A549 (cell line): ENCODE data around the gene LRRC63. TPM values are rescaled to one million over a fixed set of nuclear protein-coding genes. Genes with fewer than 3 reads are reported as not detected.

Experiments
- ATAC-seq, 2 experiments: fragments of 200-7000 bp in 1 of 2; fragments of >200 bp in 1 of 2; cut with Nextera tagmentation in 1 of 2; cut with Tn5 transposase in 1 of 2; 3 replicates each; pipeline versions ENCODE4 v1.8.0 to v1.9.1; 2018 to 2020; ENCODE audit warnings: mild to moderate bottlenecking in 1 of 2, moderate library complexity in 1 of 2
- CTCF ChIA-PET: fragments of 300-600 bp; sonication (Branson Sonifier 250); formaldehyde crosslinking; extraction: SDS; loops from one replicate; lab custom pipeline; 2021; ENCODE audit warnings: antibody characterized with exemption, inconsistent platforms; lab: Yijun Ruan, JAX
- POLR2A ChIA-PET: fragments of 350-600 bp; formaldehyde crosslinking; extraction: SDS; loops from one replicate; lab custom pipeline; 2021; ENCODE audit warnings: antibody characterized with exemption, inconsistent platforms; lab: Yijun Ruan, JAX
- DNase-seq, 2 experiments: peaks; one replicate each; pipeline versions ENCODE4 v3.0.0 to v3.0.0-alpha.2; 2011 to 2016; ENCODE audit warnings: low read depth in 1 of 2, low spot score in 1 of 2
- FAIRE-seq: peaks from 2 replicates; lab custom pipeline; 2011; peaks lifted over from hg19 to GRCh38; lab: Jason Lieb, UNC
- H3K27ac ChIP-seq, 2 experiments: fragments of >200 bp; sonication (Bioruptor Twin); formaldehyde crosslinking; 3 replicates each; pipeline ENCODE4 v1.5.1; 2016 to 2017
- H3K4me1 ChIP-seq: fragments of >200 bp; sonication (Bioruptor Twin); formaldehyde crosslinking; 3 replicates; pipeline ENCODE4 v1.6.1; 2016
- H3K4me2 ChIP-seq: fragments of >200 bp; sonication (Bioruptor Twin); formaldehyde crosslinking; 3 replicates; pipeline ENCODE4 v1.6.1; 2016
- H3K4me3 ChIP-seq: fragments of >200 bp; sonication (Bioruptor Twin); formaldehyde crosslinking; 3 replicates; pipeline ENCODE4 v1.5.1; 2016
- H3K9me3 ChIP-seq: fragments of >200 bp; sonication (Bioruptor Twin); formaldehyde crosslinking; 3 replicates; pipeline ENCODE4 v1.6.1; 2016
- BHLHE40 ChIP-seq: IDR thresholded peaks from 2 replicates; pipeline ENCODE4 v1.6.1; 2012; ENCODE audit warnings: low read depth, low read length, inconsistent platforms
- EHMT2 ChIP-seq: fragments of 200-600 bp; sonication (generic); IDR thresholded peaks from 2 replicates; pipeline ENCODE4 v1.6.1; 2016; ENCODE audit warnings: antibody characterized with exemption, low read depth, mild to moderate bottlenecking, moderate library complexity
- ESRRA ChIP-seq: fragments of 150-350 bp; IDR thresholded peaks from 2 replicates; pipeline ENCODE4 v1.6.1; 2014; ENCODE audit warnings: mild to moderate bottlenecking, low read length, borderline replicate concordance
- GATA3 ChIP-seq: IDR thresholded peaks from 2 replicates; pipeline ENCODE4 v1.6.1; 2012; ENCODE audit warnings: borderline replicate concordance
- HDAC2 ChIP-seq: fragments of 200-600 bp; sonication (generic); IDR thresholded peaks from 2 replicates; pipeline ENCODE4 v1.6.1; 2016
- HEYL ChIP-seq: fragments of 250-450 bp; sonication (Bioruptor Pico); IDR thresholded peaks from 2 replicates; pipeline ENCODE4 v1.8.0; 2021; ENCODE audit warnings: mild to moderate bottlenecking, moderate library complexity
- JUN ChIP-seq, 2 experiments: fragments of >200 bp; sonication (Bioruptor Twin); formaldehyde crosslinking; IDR thresholded peaks; 2 replicates in 1 of 2; 3 replicates in 1 of 2; pipeline ENCODE4 v1.6.1; 2016 to 2017
- KDM1A ChIP-seq: fragments of 200-600 bp; sonication (generic); IDR thresholded peaks from 2 replicates; pipeline ENCODE4 v1.6.1; 2016; ENCODE audit warnings: low read depth, mild to moderate bottlenecking
- MAZ ChIP-seq: fragments of 150-350 bp; IDR thresholded peaks from 2 replicates; pipeline ENCODE4 v1.6.1; 2014; ENCODE audit warnings: antibody characterized with exemption, low read depth, low read length, borderline replicate concordance
- NR3C1 ChIP-seq: fragments of >200 bp; sonication (Bioruptor Twin); formaldehyde crosslinking; IDR thresholded peaks from 3 replicates; pipeline ENCODE4 v1.6.1; 2017
- PHF8 ChIP-seq: fragments of 200-600 bp; sonication (generic); IDR thresholded peaks from 2 replicates; pipeline ENCODE4 v1.6.1; 2016; ENCODE audit warnings: low read depth, mild to moderate bottlenecking, antibody characterized with exemption, moderate library complexity, borderline replicate concordance
- POLR2AphosphoS2 ChIP-seq: conservative IDR thresholded peaks from 2 replicates; pipeline ENCODE4 v1.6.1; 2012; ENCODE audit warnings: low read length, improper control_type of control experiment, inconsistent platforms
- RAD21 ChIP-seq, 2 experiments: fragments of >200 bp in 1 of 2; sonication (Bioruptor Twin) in 1 of 2; formaldehyde crosslinking in 1 of 2; IDR thresholded peaks in 1 of 2; conservative IDR thresholded peaks in 1 of 2; 2 replicates in 1 of 2; 3 replicates in 1 of 2; pipeline ENCODE4 v1.6.1; 2012 to 2018; ENCODE audit warnings: inconsistent platforms in 1 of 2
- RFX5 ChIP-seq: fragments of 450-650 bp; IDR thresholded peaks from 2 replicates; pipeline ENCODE4 v1.7.1; 2014; ENCODE audit warnings: antibody characterized with exemption, mild to moderate bottlenecking, moderate library complexity
- TFCP2L1 ChIP-seq: fragments of 250-450 bp; sonication (Bioruptor Pico); IDR thresholded peaks from 2 replicates; pipeline ENCODE4 v1.5.0; 2021; ENCODE audit warnings: mild to moderate bottlenecking
- TP53 ChIP-seq: fragments of 250-450 bp; sonication (Bioruptor Pico); IDR thresholded peaks from 2 replicates; pipeline ENCODE4 v1.5.0; 2021; ENCODE audit warnings: mild to moderate bottlenecking, moderate library complexity
- WGBS: methylation state at CpG from one replicate; pipeline ENCODE4 v1.1.6; 2017; ENCODE audit errors: missing lambda C conversion rate; 5-methylcytosine and 5-hydroxymethylcytosine counted together
- polyA plus RNA-seq, 4 experiments: library from polyadenylated mRNA; depleted of rRNA in 3 of 4; stranded (reverse); fragments of >200 nt; fragmentation: RNase III in 1 of 4; extraction: RNeasy Plus Mini Kit Qiagen cat#74134 plus additional on column Dnase treatment in 1 of 4; gene quantifications; 2 replicates in 3 of 4; 3 replicates in 1 of 4; pipeline ENCODE4 v1.2.3, GENCODE V29; 2011 to 2017
- TF ChIP-seq, protein P1 (sequence below): IDR thresholded peaks from 2 replicates; pipeline ENCODE4 v1.6.1; 2012
- TF ChIP-seq, protein P2 (sequence below): IDR thresholded peaks from 2 replicates; pipeline ENCODE4 v1.6.1; 2012; ENCODE audit warnings: low read depth, borderline replicate concordance
- TF ChIP-seq, protein P3 (sequence below): fragments of 250-450 bp; sonication (Bioruptor Pico); IDR thresholded peaks from 2 replicates; pipeline ENCODE4 v1.5.0; 2021; ENCODE audit warnings: mild to moderate bottlenecking, moderate library complexity, borderline replicate concordance
- TF ChIP-seq, protein P4 (sequence below): fragments of 250-450 bp; sonication (Bioruptor Pico); IDR thresholded peaks from 2 replicates; pipeline ENCODE4 v1.5.0; 2020; ENCODE audit warnings: low read depth, mild to moderate bottlenecking, moderate library complexity
- TF ChIP-seq, protein P5 (sequence below): IDR thresholded peaks from 2 replicates; pipeline ENCODE4 v1.6.1; 2012
- TF ChIP-seq, protein P6 (sequence below): fragments of 150-350 bp; IDR thresholded peaks from 2 replicates; pipeline ENCODE4 v1.6.1; 2014; ENCODE audit warnings: low read depth, mild to moderate bottlenecking, low read length
- TF ChIP-seq, protein P7 (sequence below): fragments of >200 bp; sonication (Bioruptor Twin); formaldehyde crosslinking; IDR thresholded peaks from 3 replicates; pipeline ENCODE4 v1.6.1; 2016

Gene LRRC63
- polyA plus RNA-seq, 2 of the 4 experiments (the other 2 are of a cell fraction), result 0.06 to 0.19 TPM

DNA sequence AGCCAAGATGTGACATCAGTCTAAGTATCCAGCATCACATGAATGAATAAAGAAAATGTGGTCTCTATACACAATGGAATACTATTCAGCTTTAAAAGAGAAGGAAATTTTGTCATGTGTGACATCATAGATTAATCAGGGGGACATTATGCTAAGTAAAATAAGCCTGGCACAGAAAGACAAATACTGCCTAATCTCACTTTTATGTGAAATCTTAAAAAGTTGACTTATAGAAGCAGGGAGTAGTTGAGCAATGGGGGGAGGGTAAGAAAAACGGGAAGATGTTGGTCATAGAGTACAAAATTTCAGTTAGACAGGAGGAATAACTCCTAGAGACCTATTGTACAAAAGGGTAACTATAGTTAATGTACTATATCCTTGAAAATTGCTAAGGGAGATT, 19.3 kb upstream of the LRRC63 start:
- DNase-seq, result no peak
- Histone ChIP-seq H3K9me3 (no peaks in the 10 kb centered on the region), H3K4me3 (no peak overlapping the region), H3K4me1 (no peaks in the 10 kb centered on the region), H3K4me2 (no peak overlapping the region), H3K27ac (no peak overlapping the region)
- TF ChIP-seq, protein P1, sequence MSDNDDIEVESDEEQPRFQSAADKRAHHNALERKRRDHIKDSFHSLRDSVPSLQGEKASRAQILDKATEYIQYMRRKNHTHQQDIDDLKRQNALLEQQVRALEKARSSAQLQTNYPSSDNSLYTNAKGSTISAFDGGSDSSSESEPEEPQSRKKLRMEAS, result no peak
- TF ChIP-seq, protein P2, sequence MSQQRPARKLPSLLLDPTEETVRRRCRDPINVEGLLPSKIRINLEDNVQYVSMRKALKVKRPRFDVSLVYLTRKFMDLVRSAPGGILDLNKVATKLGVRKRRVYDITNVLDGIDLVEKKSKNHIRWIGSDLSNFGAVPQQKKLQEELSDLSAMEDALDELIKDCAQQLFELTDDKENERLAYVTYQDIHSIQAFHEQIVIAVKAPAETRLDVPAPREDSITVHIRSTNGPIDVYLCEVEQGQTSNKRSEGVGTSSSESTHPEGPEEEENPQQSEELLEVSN, result no peak
- TF ChIP-seq TP53 (CRISPR knock-in tag) (no peak), POLR2AphosphoS2 (no peak), PHF8 (no peak), GATA3 (no peak), JUN (IDR thresholded peaks at IDR 0.05) (no peak), TFCP2L1 (CRISPR knock-in tag) (no peak), HEYL (CRISPR knock-in tag) (no peak), KDM1A (no peak)
- TF ChIP-seq, protein P3, sequence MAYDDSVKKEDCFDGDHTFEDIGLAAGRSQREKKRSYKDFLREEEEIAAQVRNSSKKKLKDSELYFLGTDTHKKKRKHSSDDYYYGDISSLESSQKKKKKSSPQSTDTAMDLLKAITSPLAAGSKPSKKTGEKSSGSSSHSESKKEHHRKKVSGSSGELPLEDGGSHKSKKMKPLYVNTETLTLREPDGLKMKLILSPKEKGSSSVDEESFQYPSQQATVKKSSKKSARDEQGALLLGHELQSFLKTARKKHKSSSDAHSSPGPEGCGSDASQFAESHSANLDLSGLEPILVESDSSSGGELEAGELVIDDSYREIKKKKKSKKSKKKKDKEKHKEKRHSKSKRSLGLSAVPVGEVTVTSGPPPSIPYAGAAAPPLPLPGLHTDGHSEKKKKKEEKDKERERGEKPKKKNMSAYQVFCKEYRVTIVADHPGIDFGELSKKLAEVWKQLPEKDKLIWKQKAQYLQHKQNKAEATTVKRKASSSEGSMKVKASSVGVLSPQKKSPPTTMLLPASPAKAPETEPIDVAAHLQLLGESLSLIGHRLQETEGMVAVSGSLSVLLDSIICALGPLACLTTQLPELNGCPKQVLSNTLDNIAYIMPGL, result no peak
- TF ChIP-seq, protein P4, sequence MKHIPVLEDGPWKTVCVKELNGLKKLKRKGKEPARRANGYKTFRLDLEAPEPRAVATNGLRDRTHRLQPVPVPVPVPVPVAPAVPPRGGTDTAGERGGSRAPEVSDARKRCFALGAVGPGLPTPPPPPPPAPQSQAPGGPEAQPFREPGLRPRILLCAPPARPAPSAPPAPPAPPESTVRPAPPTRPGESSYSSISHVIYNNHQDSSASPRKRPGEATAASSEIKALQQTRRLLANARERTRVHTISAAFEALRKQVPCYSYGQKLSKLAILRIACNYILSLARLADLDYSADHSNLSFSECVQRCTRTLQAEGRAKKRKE (CRISPR knock-in tag), result no peak
- ATAC-seq, result no peak
- 0% methylated on average over 1 of the region's 1 CpG for WGBS
- ChIA-PET CTCF (interaction anchor here (1.0 kb wide), 1 partner anchor 33 kb away, joined by 3 read pairs; no protein-coding TSS in a partner anchor), POLR2A (no interaction called here)
- no peak for FAIRE-seq

DNA sequence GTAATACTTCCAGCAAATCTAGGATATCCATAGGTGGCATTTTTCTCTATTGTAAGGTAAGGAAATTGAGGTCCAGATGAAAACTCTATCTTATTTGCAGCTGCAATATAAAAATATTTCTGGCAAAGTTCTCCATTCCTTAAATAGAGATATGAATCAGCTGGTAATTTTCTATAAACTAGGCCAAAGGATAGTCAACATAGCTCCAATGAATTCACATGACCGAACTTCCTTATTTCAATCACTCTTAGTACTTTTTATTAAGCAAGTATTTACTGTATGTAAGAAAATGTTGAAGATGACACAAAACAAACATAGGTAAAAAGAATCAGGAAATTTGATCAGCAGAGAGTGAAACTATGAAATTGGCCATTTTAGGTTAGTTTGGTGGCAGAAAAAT, 16.7 kb upstream of the LRRC63 start:
- 79% methylated on average over 1 of the region's 1 CpG for WGBS
- ChIA-PET CTCF (no interaction called here), POLR2A (no interaction called here)
- ATAC-seq (no peak), DNase-seq (no peak), FAIRE-seq (no peak)
- Histone ChIP-seq H3K4me2 (no peak overlapping the region), H3K9me3 (no peaks in the 10 kb centered on the region), H3K27ac (no peak overlapping the region), H3K4me3 (no peak overlapping the region), H3K4me1 (no peaks in the 10 kb centered on the region)
- TF ChIP-seq TP53 (CRISPR knock-in tag) (no peak), TFCP2L1 (CRISPR knock-in tag) (no peak), EHMT2 (no peak), NR3C1 (no peak), BHLHE40 (no peak), RAD21 (conservative IDR thresholded peaks at IDR 0.05 in 1 of 2, IDR thresholded peaks at IDR 0.05 in 1 of 2) (no peak)
- TF ChIP-seq, protein P5, sequence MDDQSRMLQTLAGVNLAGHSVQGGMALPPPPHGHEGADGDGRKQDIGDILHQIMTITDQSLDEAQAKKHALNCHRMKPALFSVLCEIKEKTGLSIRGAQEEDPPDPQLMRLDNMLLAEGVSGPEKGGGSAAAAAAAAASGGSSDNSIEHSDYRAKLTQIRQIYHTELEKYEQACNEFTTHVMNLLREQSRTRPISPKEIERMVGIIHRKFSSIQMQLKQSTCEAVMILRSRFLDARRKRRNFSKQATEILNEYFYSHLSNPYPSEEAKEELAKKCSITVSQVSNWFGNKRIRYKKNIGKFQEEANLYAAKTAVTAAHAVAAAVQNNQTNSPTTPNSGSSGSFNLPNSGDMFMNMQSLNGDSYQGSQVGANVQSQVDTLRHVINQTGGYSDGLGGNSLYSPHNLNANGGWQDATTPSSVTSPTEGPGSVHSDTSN, result no peak

DNA sequence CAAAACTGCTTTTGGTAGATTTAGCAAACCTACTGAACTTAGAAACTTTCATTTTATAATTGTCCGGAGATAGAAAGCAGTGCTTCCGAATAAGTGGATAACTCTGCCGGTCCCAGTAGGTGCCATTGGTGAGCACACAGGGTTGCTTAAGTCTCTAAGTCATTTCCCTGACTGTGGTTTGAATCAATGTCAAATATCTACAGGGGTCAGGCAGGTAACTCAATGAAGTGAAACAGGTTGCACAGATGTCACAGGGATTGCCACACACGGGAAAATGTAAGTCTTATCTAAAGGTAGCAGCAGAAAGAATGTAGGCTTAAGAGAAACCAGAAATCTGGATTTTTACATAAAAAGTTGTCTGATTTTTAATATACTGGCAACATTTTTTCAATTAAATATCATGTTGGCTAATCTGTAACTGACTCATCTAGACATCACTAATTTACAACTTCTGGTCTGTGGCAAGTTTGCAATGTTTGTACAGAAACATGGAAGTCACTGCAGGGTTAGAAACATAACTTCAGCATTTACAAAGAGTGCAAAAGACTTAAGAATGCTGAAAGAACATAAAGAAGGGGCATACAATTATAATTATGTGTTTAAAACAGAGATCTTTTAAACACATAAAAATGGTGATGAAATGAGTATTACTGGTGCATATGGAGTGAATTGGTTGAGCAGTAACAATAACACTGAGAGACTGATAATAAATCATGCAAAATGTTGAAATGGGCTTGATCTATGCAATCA, 14.3 kb upstream of the LRRC63 start:
- WGBS, result 78% methylated on average over 4 of the region's 4 CpGs
- no peak overlapping the region for H3K27ac ChIP-seq
- H3K4me1 ChIP-seq, result no peaks in the 10 kb centered on the region
- DNase-seq, result no peak
- TF ChIP-seq, protein P6, sequence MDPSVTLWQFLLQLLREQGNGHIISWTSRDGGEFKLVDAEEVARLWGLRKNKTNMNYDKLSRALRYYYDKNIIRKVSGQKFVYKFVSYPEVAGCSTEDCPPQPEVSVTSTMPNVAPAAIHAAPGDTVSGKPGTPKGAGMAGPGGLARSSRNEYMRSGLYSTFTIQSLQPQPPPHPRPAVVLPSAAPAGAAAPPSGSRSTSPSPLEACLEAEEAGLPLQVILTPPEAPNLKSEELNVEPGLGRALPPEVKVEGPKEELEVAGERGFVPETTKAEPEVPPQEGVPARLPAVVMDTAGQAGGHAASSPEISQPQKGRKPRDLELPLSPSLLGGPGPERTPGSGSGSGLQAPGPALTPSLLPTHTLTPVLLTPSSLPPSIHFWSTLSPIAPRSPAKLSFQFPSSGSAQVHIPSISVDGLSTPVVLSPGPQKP, result no peak
- TF ChIP-seq, protein P7, sequence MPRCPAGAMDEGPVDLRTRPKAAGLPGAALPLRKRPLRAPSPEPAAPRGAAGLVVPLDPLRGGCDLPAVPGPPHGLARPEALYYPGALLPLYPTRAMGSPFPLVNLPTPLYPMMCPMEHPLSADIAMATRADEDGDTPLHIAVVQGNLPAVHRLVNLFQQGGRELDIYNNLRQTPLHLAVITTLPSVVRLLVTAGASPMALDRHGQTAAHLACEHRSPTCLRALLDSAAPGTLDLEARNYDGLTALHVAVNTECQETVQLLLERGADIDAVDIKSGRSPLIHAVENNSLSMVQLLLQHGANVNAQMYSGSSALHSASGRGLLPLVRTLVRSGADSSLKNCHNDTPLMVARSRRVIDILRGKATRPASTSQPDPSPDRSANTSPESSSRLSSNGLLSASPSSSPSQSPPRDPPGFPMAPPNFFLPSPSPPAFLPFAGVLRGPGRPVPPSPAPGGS, result no peak
- TF ChIP-seq PHF8, result no peak
- TF ChIP-seq RFX5, result no peak
- TF ChIP-seq MAZ, result no peak
- no peak for TF ChIP-seq HDAC2
- TF ChIP-seq POLR2AphosphoS2, result no peak
- no peak for TF ChIP-seq ESRRA
- ATAC-seq, result no peak
- ChIA-PET POLR2A (no interaction called here), CTCF (no interaction called here)
- no peak for FAIRE-seq
- H3K4me2 ChIP-seq, result no peak overlapping the region
- no peak overlapping the region for H3K4me3 ChIP-seq
- no peaks in the 10 kb centered on the region for H3K9me3 ChIP-seq
